ENCODE results near the gene ZNF101.

The ZNF101 gene

GRCh38 chr19:19642506-19643157 lies 26.0 kb upstream of the ZNF101 start:
- DNase-seq (ENCODE audit: low read depth in 2 of 2) = no peak

GRCh38 chr19:19643158-19644053 lies 25.2 kb upstream of the ZNF101 start, which contains the start of gene GMIP:
Gene GMIP (minus strand): TSS chr19:19643657. CDS start chr19:19643529, 128 bp downstream.
- DNase-seq (ENCODE audit: low read depth in 2 of 2) = peak; percentile 80 to 84

GRCh38 chr19:19644054-19644388 lies 24.6 kb upstream of the ZNF101 start:
- DNase-seq (ENCODE audit: low read depth in 2 of 2) = no peak

- DNase-seq (ENCODE audit: low read depth in 2 of 2) = no peak
Observed at GRCh38 chr19:19645233-19645870, 23.3 kb upstream of the ZNF101 start.

GRCh38 chr19:19647037-19647835 lies 21.4 kb upstream of the ZNF101 start:
- no peak for DNase-seq (ENCODE audit: low read depth in 2 of 2)

GRCh38 chr19:19649155-19649554 lies 19.5 kb upstream of the ZNF101 start:
- DNase-seq (ENCODE audit: low read depth in 2 of 2) = no peak

- DNase-seq (ENCODE audit: low read depth in 2 of 2) = no peak
Observed at GRCh38 chr19:19649580-19649995, 19.1 kb upstream of the ZNF101 start.

GRCh38 chr19:19650331-19650730 lies 18.3 kb upstream of the ZNF101 start:
- DNase-seq (ENCODE audit: low read depth in 2 of 2) = no peak

GRCh38 chr19:19651076-19651475 lies 17.6 kb upstream of the ZNF101 start:
- no peak for DNase-seq (ENCODE audit: low read depth in 2 of 2)

- no peak for DNase-seq (ENCODE audit: low read depth in 2 of 2)
Observed at GRCh38 chr19:19652482-19653295, 15.9 kb upstream of the ZNF101 start.

GRCh38 chr19:19653597-19654147 lies 15.0 kb upstream of the ZNF101 start:
- DNase-seq (ENCODE audit: low read depth in 2 of 2) = no peak

GRCh38 chr19:19654441-19654840 lies 14.2 kb upstream of the ZNF101 start:
- no peak for DNase-seq (ENCODE audit: low read depth in 2 of 2)

- DNase-seq (ENCODE audit: low read depth in 2 of 2) = no peak
Observed at GRCh38 chr19:19655051-19655594, 13.5 kb upstream of the ZNF101 start.

- no peak for DNase-seq (ENCODE audit: low read depth in 2 of 2)
Observed at GRCh38 chr19:19655641-19656343, 12.8 kb upstream of the ZNF101 start.

- DNase-seq (ENCODE audit: low read depth in 2 of 2) = no peak
Observed at GRCh38 chr19:19656451-19657396, 11.9 kb upstream of the ZNF101 start.

- no peak for DNase-seq (ENCODE audit: low read depth in 2 of 2)
Observed at GRCh38 chr19:19657397-19657783, 11.2 kb upstream of the ZNF101 start.

- DNase-seq (ENCODE audit: low read depth in 2 of 2) = no peak
Observed at GRCh38 chr19:19659646-19660245, 8.9 kb upstream of the ZNF101 start.

GRCh38 chr19:19661141-19661674 lies 7.4 kb upstream of the ZNF101 start:
- no peak for DNase-seq (ENCODE audit: low read depth in 2 of 2)
